ENCODE measurements around the gene KSR1. TPM values are rescaled to one million over a fixed set of nuclear protein-coding genes. Genes with fewer than 3 reads are reported as not detected.

KSR1 gene
- polyA plus RNA-seq, 1 of the 3 experiments (the other 2 are of a cell fraction) = 7.5 TPM

GRCh38 chr17:27640790-27641189, 184.5 kb downstream of the KSR1 start:
- Histone ChIP-seq H3K4me2 (no peak overlapping the region), H3K9me2 (no peaks in the 10 kb centered on the region), H3F3A (replicated peaks; ENCODE audit: insufficient read depth) (no peaks in the 10 kb centered on the region), H3K4me1 (ENCODE audit: control insufficient read depth in 1 of 2, insufficient read depth in 2 of 2, low read depth in 1 of 2, low read length in 1 of 2) (no peaks in the 10 kb centered on the region), H3K79me2 (ENCODE audit: insufficient read depth) (no peaks in the 10 kb centered on the region), H3K4me3 (ENCODE audit: low read depth in 2 of 2, low read length in 1 of 2) (no peak overlapping the region), H3K36me3 (replicated peaks in 1 of 2; ENCODE audit: control insufficient read depth in 1 of 2, insufficient read depth in 2 of 2, low read length in 1 of 2) (no peaks in the 10 kb centered on the region), H3K27me3 (ENCODE audit: insufficient read depth) (no peaks in the 10 kb centered on the region), H2AFZ (ENCODE audit: low read depth) (no peak overlapping the region), H3K27ac (ENCODE audit: low read depth in 2 of 2, low read length in 1 of 2) (no peak overlapping the region), H3K9me3 (no peaks in the 10 kb centered on the region), H4K20me1 (ENCODE audit: insufficient read depth) (no peaks in the 10 kb centered on the region), H3K9ac (no peak overlapping the region)
- WGBS (ENCODE audit: low lambda C conversion rate) = 65% methylated on average over 4 of the region's 4 CpGs
- TF ChIP-seq CTCF (IDR thresholded peaks at IDR 0.05) = no peak
- no peak for TF ChIP-seq CHD2 (IDR thresholded peaks at IDR 0.05; ENCODE audit: low read length, partially characterized antibody)
- TF ChIP-seq SIN3A (IDR thresholded peaks at IDR 0.05; ENCODE audit: borderline replicate concordance, low read depth, low read length) = no peak
- no peak for TF ChIP-seq FOXM1 (IDR thresholded peaks at IDR 0.05; ENCODE audit: low read depth)
- TF ChIP-seq GATA2 (CRISPR knock-in tag; IDR thresholded peaks at IDR 0.05) = no peak
- TF ChIP-seq NFIC (IDR thresholded peaks at IDR 0.05; ENCODE audit: borderline replicate concordance) = no peak
- TF ChIP-seq EP300 (IDR thresholded peaks at IDR 0.05; ENCODE audit: borderline replicate concordance in 1 of 2, low read depth in 1 of 2, low read length in 1 of 2) = no peak
- no peak for TF ChIP-seq IRF3 (IDR thresholded peaks at IDR 0.05; ENCODE audit: low read depth, low read length)
- TF ChIP-seq FOXJ3 (CRISPR knock-in tag; IDR thresholded peaks at IDR 0.05) = no peak
- TF ChIP-seq SMC3 (IDR thresholded peaks at IDR 0.05; ENCODE audit: low read depth, low read length) = no peak
- TF ChIP-seq REST (IDR thresholded peaks at IDR 0.05; ENCODE audit: low read depth, low read length) = no peak
- TF ChIP-seq NRF1 (IDR thresholded peaks at IDR 0.05; ENCODE audit: low read depth, low read length) = no peak
- CTCF ChIA-PET = interaction anchor here (2.7 to 3.6 kb wide), 2 partner anchors 11 to 14 kb away, joined by 7 to 18 read pairs; no protein-coding TSS in a partner anchor
- POLR2A ChIA-PET = no interaction called here
- no peak for DNase-seq
